Kidney (tissue), 14 donors: ENCODE data around the gene CAMK2B. TPM values are rescaled to one million over a fixed set of nuclear protein-coding genes. Genes with fewer than 3 reads are reported as not detected.

ENCODE experiments used
- DNase-seq, 5 donors: peaks; one replicate each; pipeline ENCODE4 v3.0.0-alpha.2; 2013 to 2020
- FAIRE-seq: peaks from 2 replicates; lab custom pipeline; 2012; peaks lifted over from hg19 to GRCh38; lab: Jason Lieb, UNC
- H3K27ac ChIP-seq, 2 donors: one replicate each; pipeline ENCODE4 v1.7.0; 2013; ENCODE audit warnings: low read depth in 2 of 2, low read length in 2 of 2, inconsistent platforms in 1 of 2
- H3K27me3 ChIP-seq: one replicate; pipeline ENCODE4 v1.7.1; 2013; ENCODE audit warnings: low read length, inconsistent platforms; ENCODE audit not compliant: control insufficient read depth, insufficient read depth
- H3K36me3 ChIP-seq, 3 donors: one replicate each; pipeline versions ENCODE4 v1.7.0 to v1.7.1; 2013; ENCODE audit warnings: low read length in 3 of 3, control low read depth in 1 of 3, inconsistent platforms in 1 of 3; ENCODE audit not compliant: insufficient read depth in 3 of 3, control insufficient read depth in 2 of 3
- H3K4me1 ChIP-seq, 3 donors: one replicate each; pipeline versions ENCODE4 v1.7.0 to v1.7.1; 2013; ENCODE audit warnings: low read length in 3 of 3, inconsistent platforms in 1 of 3, low read depth in 1 of 3; ENCODE audit not compliant: control insufficient read depth in 2 of 3, insufficient read depth in 2 of 3
- H3K4me3 ChIP-seq, 3 donors: one replicate each; pipeline versions ENCODE4 v1.7.0 to v1.8.1; 2013; ENCODE audit warnings: low read length in 3 of 3, control low read depth in 1 of 3, inconsistent platforms in 1 of 3
- H3K9ac ChIP-seq, 3 donors: one replicate each; pipeline versions ENCODE4 v1.7.0 to v1.7.1; 2013; ENCODE audit warnings: low read length in 3 of 3, control low read depth in 1 of 3, inconsistent platforms in 1 of 3
- H3K9me3 ChIP-seq, 3 donors: one replicate each; pipeline versions ENCODE4 v1.7.0 to v1.7.1; 2013; ENCODE audit warnings: low read length in 3 of 3, control low read depth in 1 of 3, inconsistent platforms in 1 of 3; ENCODE audit not compliant: control insufficient read depth in 2 of 3, insufficient read depth in 1 of 3
- CTCF ChIP-seq: IDR thresholded peaks from 3 replicates; pipeline ENCODE4 v1.5.1; 2012; ENCODE audit warnings: mild to moderate bottlenecking, moderate library complexity, borderline replicate concordance; ENCODE audit not compliant: insufficient read depth; ENCODE audit errors: extremely low read depth
- intact Hi-C: fragments of 100-400 bp; cut with DNase I; formaldehyde crosslinking; loops from one replicate; pipeline ENCODE4 v1.11.1; 2022
- polyA plus RNA-seq: library from polyadenylated mRNA; stranded (reverse); fragments of 350-450 nt; fragmentation: Illumina TruSeq; extraction: RNeasy Lipid Tissue Mini Kit (QIAGEN cat#74804); gene quantifications from one replicate; pipeline ENCODE4 v1.2.3, GENCODE V29; 2014; ENCODE audit warnings: low read depth, low replicate concordance; ENCODE audit not compliant: insufficient read depth
- total RNA-seq: library from RNA; stranded (reverse); fragmentation: NEBNext Ultra II Directional; extraction: Animal tissue kit (Norgen Biotek cat#: 25700); gene quantifications from one replicate; pipeline ENCODE4 v1.2.1, GENCODE V29; 2021
- donor health status: control.
- donor health status: control.
- donor health status: control.
- donor health status: control.
- donor health status: control.
- donor health status: DM: yes; HTN: yes; CAD: no.
- donor health status: Normal renal cell carcinoma (clear cell type).

CAMK2B gene
- total and polyA plus RNA-seq, 2 donors from 2014 or later, result 1.1 to 3.2 TPM

GRCh38 chr7:44212018-44212417, 113.4 kb downstream of the CAMK2B start:
- Histone ChIP-seq H3K36me3 (peaks cover 8 to 44% (median 31%) of the 10 kb centered on the region in 3 donors), H3K9ac (no peak overlapping the region), H3K4me1 (no peaks in the 10 kb centered on the region), H3K4me3 (no peak overlapping the region), H3K9me3 (no peaks in the 10 kb centered on the region), H3K27ac (no peak overlapping the region), H3K27me3 (no peaks in the 10 kb centered on the region)
- TF ChIP-seq CTCF, result no peak
- DNase-seq (peak in 1 of 5 donors; percentile 48), FAIRE-seq (no peak)
- intact Hi-C loops, result no loop called here

GRCh38 chr7:44211126-44211675, 114.2 kb downstream of the CAMK2B start:
- H3K36me3 ChIP-seq, result peaks cover 8 to 51% (median 35%) of the 10 kb centered on the region in 3 donors
- intact Hi-C loops, result no loop called here

GRCh38 chr7:44210107-44210506, 115.3 kb downstream of the CAMK2B start:
- no peak for TF ChIP-seq CTCF
- H3K9ac ChIP-seq, result no peak overlapping the region
- intact Hi-C loops, result no loop called here
- no peak overlapping the region for H3K27ac ChIP-seq
- DNase-seq, result no peak
- no peak overlapping the region for H3K4me3 ChIP-seq
- H3K4me1 ChIP-seq, result no peaks in the 10 kb centered on the region
- no peak for FAIRE-seq
- no peaks in the 10 kb centered on the region for H3K27me3 ChIP-seq
- no peaks in the 10 kb centered on the region for H3K9me3 ChIP-seq
- H3K36me3 ChIP-seq, result peaks cover 8 to 62% (median 36%) of the 10 kb centered on the region in 3 donors

More at GRCh38 chr7:44211126-44211675, 114.2 kb downstream of the CAMK2B start:
- FAIRE-seq (no peak), DNase-seq (peak in 1 of 5 donors; percentile 29)
- Histone ChIP-seq H3K9me3 (no peaks in the 10 kb centered on the region), H3K27me3 (no peaks in the 10 kb centered on the region), H3K4me3 (no peak overlapping the region), H3K9ac (no peak overlapping the region), H3K4me1 (no peaks in the 10 kb centered on the region), H3K27ac (no peak overlapping the region)
- no peak for TF ChIP-seq CTCF

- no peak for TF ChIP-seq CTCF
- FAIRE-seq (no peak), DNase-seq (peak in 1 of 5 donors; percentile 26)
- peaks cover 11 to 76% (median 41%) of the 10 kb centered on the region in 3 donors for H3K36me3 ChIP-seq
- H3K4me1 ChIP-seq, result no peaks in the 10 kb centered on the region
- H3K9ac ChIP-seq, result no peak overlapping the region
- no peaks in the 10 kb centered on the region for H3K9me3 ChIP-seq
- H3K27ac ChIP-seq, result no peak overlapping the region
- no peaks in the 10 kb centered on the region for H3K27me3 ChIP-seq
- intact Hi-C loops, result no loop called here
- no peak overlapping the region for H3K4me3 ChIP-seq
Observed at GRCh38 chr7:44208085-44208484, 117.3 kb downstream of the CAMK2B start.
